CD4-positive, alpha-beta memory T cell (primary cell): ENCODE measurements around the gene ELMO1. TPM values are rescaled to one million over a fixed set of nuclear protein-coding genes. Genes with fewer than 3 reads are reported as not detected.

Source experiments
- CTCF ChIA-PET: fragments of 350-600 bp; sonication (Branson Sonifier 250); formaldehyde crosslinking; loops from one replicate; lab custom pipeline; 2021; ENCODE audit warnings: inconsistent platforms; ENCODE audit not compliant: partially characterized antibody; lab: Charles Lee
- POLR2A ChIA-PET: fragments of 350-600 bp; sonication (Branson Sonifier 250); formaldehyde crosslinking; loops from one replicate; lab custom pipeline; 2021; ENCODE audit not compliant: partially characterized antibody; lab: Charles Lee
- DNase-seq, 5 donors: peaks; one replicate each; pipeline versions ENCODE4 v3.0.0 to v3.0.0-alpha.2; 2020 to 2022; ENCODE audit warnings: mixed read lengths in 1 of 5
- H3K27ac ChIP-seq: one replicate; pipeline ENCODE4 v1.7.0; 2013; ENCODE audit warnings: low read depth, low read length
- H3K27me3 ChIP-seq: 2 replicates; pipeline ENCODE4 v1.7.0; 2013; ENCODE audit warnings: mild to moderate bottlenecking, low read length, moderate library complexity; ENCODE audit not compliant: insufficient read depth
- H3K36me3 ChIP-seq: 2 replicates; pipeline ENCODE4 v1.7.0; 2013; ENCODE audit warnings: mild to moderate bottlenecking, low read length, moderate library complexity; ENCODE audit not compliant: insufficient read depth
- H3K4me1 ChIP-seq: 2 replicates; pipeline ENCODE4 v1.7.0; 2013; ENCODE audit warnings: mild to moderate bottlenecking, low read length, moderate library complexity; ENCODE audit not compliant: insufficient read depth
- H3K4me3 ChIP-seq, 2 donors: one replicate each; pipeline ENCODE4 v1.7.0; 2013; ENCODE audit warnings: low read length in 2 of 2, mild to moderate bottlenecking in 1 of 2
- H3K9me3 ChIP-seq, 2 donors: one replicate each; pipeline ENCODE4 v1.7.0; 2013; ENCODE audit warnings: low read length in 2 of 2, control low read depth in 1 of 2; ENCODE audit not compliant: control insufficient read depth in 1 of 2
- H3K27ac Mint-ChIP-seq, 7 donors: one replicate each; pipeline ENCODE4 v1.8.0; 2020 to 2021; ENCODE audit warnings: mixed read lengths in 7 of 7, mild to moderate bottlenecking in 6 of 7, inconsistent platforms in 3 of 7, moderate library complexity in 3 of 7
- H3K27me3 Mint-ChIP-seq, 2 donors: one replicate each; pipeline ENCODE4 v1.8.0; 2020 to 2021; ENCODE audit warnings: mixed read lengths in 2 of 2
- H3K36me3 Mint-ChIP-seq, 2 donors: one replicate each; pipeline ENCODE4 v1.8.0; 2020 to 2021; ENCODE audit warnings: mixed read lengths in 2 of 2, inconsistent platforms in 1 of 2, mild to moderate bottlenecking in 1 of 2
- H3K4me1 Mint-ChIP-seq, 4 donors: one replicate each; pipeline ENCODE4 v1.8.0; 2020 to 2021; ENCODE audit warnings: mixed read lengths in 4 of 4, mild to moderate bottlenecking in 1 of 4
- H3K4me3 Mint-ChIP-seq, 8 donors: one replicate each; pipeline ENCODE4 v1.8.0; 2020 to 2021; ENCODE audit warnings: mixed read lengths in 8 of 8, mild to moderate bottlenecking in 7 of 8, moderate library complexity in 6 of 8, inconsistent platforms in 3 of 8
- H3K9me3 Mint-ChIP-seq, 8 donors: one replicate each; pipeline ENCODE4 v1.8.0; 2020 to 2021; ENCODE audit warnings: mixed read lengths in 8 of 8, mild to moderate bottlenecking in 5 of 8, inconsistent platforms in 3 of 8, moderate library complexity in 1 of 8
- intact Hi-C: fragments of 100-400 bp; cut with micrococcal nuclease; formaldehyde crosslinking; loops from one replicate; pipeline ENCODE4 v1.15.1; 2023
- polyA plus RNA-seq, 2 donors: library from polyadenylated mRNA; unstranded; fragments of 300-500 nt; fragmentation: Illumina TruSeq; gene quantifications; one replicate each; pipeline ENCODE4 v1.2.3, GENCODE V29; 2021
- total RNA-seq, 2 experiments: library from RNA; stranded (reverse); gene quantifications; one replicate each; pipeline ENCODE4 v1.2.3, GENCODE V29; 2021

The ELMO1 gene
- total and polyA plus RNA-seq, 4 experiments from 2014 or later = 45.1 to 131 (median 111) TPM

DNA sequence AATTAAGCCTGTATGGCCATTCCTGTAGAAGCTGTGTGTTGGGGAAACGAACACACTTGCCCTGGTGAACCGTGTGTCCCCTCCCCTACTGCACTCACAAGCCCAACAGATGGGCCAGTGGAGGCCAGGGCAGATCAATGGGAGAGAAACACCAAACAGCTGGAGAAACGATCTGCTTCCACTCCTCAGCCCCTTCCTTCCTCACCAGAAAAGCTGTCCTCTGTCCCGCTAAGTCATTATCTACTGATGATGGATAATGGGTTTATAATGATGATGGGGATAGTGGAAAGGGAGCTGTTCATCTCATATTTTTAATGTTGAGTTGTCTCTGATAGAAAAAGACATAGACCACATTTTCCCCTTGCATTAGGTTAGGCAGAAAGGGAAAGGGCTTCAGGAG lies 99.7 kb downstream of the ELMO1 start:
- Histone ChIP-seq H3K4me1 (peaks cover 68% of the 10 kb centered on the region), H3K36me3 (no peaks in the 10 kb centered on the region), H3K27ac (no peak overlapping the region), H3K27me3 (no peaks in the 10 kb centered on the region), H3K4me3 (no peak overlapping the region), H3K9me3 (no peaks in the 10 kb centered on the region)
- Mint-ChIP-seq H3K4me3 (peak overlapping the region in 1 of 8 donors; percentile 9), H3K27ac (peak overlapping the region in 5 of 7 donors; percentile 24 to 73 (median 49)), H3K9me3 (no peaks in the 10 kb centered on the region), H3K27me3 (no peaks in the 10 kb centered on the region), H3K4me1 (peaks cover 54 to 92% (median 72%) of the 10 kb centered on the region in 4 donors), H3K36me3 (peaks cover 0 to 7% of the 10 kb centered on the region in 2 donors)
- CTCF ChIA-PET = interaction anchor here (0.8 to 2.5 kb wide), 4 partner anchors 15 to 148 kb away, joined by 3 to 14 read pairs (median 7); no protein-coding TSS in a partner anchor
- no peak for DNase-seq
- POLR2A ChIA-PET = interaction anchor here (1.1 to 1.5 kb wide), 2 partner anchors 64 to 99 kb away, joined by 3 to 4 read pairs; no protein-coding TSS in a partner anchor
- intact Hi-C loops = no loop called here

DNA sequence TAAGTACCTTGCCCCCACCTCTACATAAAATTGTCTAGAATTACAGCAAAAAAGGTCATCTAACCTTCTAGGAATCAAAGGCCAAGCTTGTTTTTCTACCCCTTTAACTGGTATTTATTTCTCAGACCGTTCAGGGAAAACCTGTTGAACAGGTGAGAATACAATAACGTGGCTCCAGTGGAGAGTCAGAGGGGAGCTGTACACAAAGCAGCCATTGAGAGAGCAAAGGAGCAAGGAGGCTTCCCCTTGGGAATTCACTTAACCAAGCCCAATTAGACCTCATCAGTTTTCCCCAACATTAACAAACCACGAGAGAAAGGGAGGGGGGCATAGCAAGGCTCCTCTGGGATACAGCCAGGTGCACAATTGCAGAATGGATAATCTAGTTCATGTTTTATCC lies 101.9 kb downstream of the ELMO1 start:
- intact Hi-C loops = no loop called here
- peak overlapping the region in 5 of 7 donors; percentile 48 to 85 (median 73) for H3K27ac Mint-ChIP-seq
- POLR2A ChIA-PET = interaction anchor here (1.1 to 2.5 kb wide), 3 partner anchors 11 to 101 kb away, joined by 3 to 10 read pairs (median 3); no protein-coding TSS in a partner anchor

DNA sequence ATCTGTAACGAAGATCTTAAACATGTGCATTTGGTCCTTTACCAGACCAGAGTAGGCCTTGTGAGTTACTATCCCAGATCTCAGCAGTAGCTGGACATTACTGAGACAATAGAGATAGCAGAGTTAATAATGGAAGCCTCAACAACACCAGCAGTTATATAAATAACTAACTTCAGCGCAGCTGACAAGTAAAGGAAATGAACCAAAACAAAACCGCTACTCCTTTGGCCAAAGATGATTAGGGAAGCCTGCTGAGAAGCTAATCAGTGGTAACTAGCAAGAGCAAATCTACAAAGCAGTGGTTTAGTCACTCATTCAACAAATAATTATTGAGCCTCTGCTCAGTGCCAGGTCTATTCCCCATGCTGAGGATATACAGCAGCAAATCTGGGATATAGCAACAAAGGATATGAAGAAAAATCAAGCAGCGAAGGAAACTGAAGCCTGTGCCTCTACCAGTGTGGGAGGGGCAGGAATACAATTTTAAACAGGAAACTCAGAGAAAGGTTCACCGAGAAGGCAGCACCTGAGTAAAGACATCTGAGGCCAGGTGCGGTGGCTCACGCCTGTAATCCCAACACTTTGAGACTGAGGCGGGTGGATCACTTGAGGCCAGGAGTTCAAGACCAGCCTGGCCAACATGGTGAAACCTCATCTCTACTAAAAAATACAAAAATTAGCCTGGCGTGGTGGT lies 103.6 kb downstream of the ELMO1 start:
- DNase-seq = peak in 2 of 5 donors; percentile 31 to 36
- peaks cover 3 to 14% of the 10 kb centered on the region in 2 donors for H3K36me3 Mint-ChIP-seq
- Histone ChIP-seq H3K36me3 (no peaks in the 10 kb centered on the region), H3K4me3 (no peak overlapping the region), H3K27ac (peak overlapping the region; percentile 17), H3K27me3 (no peaks in the 10 kb centered on the region), H3K9me3 (no peaks in the 10 kb centered on the region), H3K4me1 (peaks cover 72% of the 10 kb centered on the region)
- H3K27me3 Mint-ChIP-seq = no peaks in the 10 kb centered on the region
- H3K4me3 Mint-ChIP-seq = peak overlapping the region in 7 of 8 donors; percentile 26 to 78 (median 63)
- intact Hi-C loops = no loop called here
- CTCF ChIA-PET = interaction anchor here (1.3 to 6.8 kb wide), 6 partner anchors 8 to 103 kb away, joined by 3 to 64 read pairs (median 8); partner anchors contain the start of gene ELMO1
- H3K9me3 Mint-ChIP-seq = no peaks in the 10 kb centered on the region
- peaks cover 54 to 89% (median 73%) of the 10 kb centered on the region in 4 donors for H3K4me1 Mint-ChIP-seq
- POLR2A ChIA-PET = interaction anchor here (0.8 to 5.3 kb wide), 7 partner anchors 8 to 104 kb away, joined by 3 to 62 read pairs (median 6); partner anchors contain the start of gene ELMO1
- H3K27ac Mint-ChIP-seq = peak overlapping the region; percentile 77 to 95 (median 92)

More for the DNA sequence above, 101.9 kb downstream of the ELMO1 start:
- DNase-seq = no peak
- H3K4me1 ChIP-seq = peaks cover 72% of the 10 kb centered on the region
- Mint-ChIP-seq H3K4me1 (peaks cover 52 to 89% (median 70%) of the 10 kb centered on the region in 4 donors), H3K4me3 (no peak overlapping the region), H3K27me3 (no peaks in the 10 kb centered on the region), H3K9me3 (no peaks in the 10 kb centered on the region), H3K36me3 (peaks cover 0 to 10% of the 10 kb centered on the region in 2 donors)
- H3K9me3 ChIP-seq = no peaks in the 10 kb centered on the region
- no peaks in the 10 kb centered on the region for H3K36me3 ChIP-seq
- no peak overlapping the region for H3K4me3 ChIP-seq
- CTCF ChIA-PET = interaction anchor here (1.0 to 1.4 kb wide), 3 partner anchors 62 to 102 kb away, joined by 3 to 9 read pairs (median 3); no protein-coding TSS in a partner anchor
- no peak overlapping the region for H3K27ac ChIP-seq
- H3K27me3 ChIP-seq = no peaks in the 10 kb centered on the region

DNA sequence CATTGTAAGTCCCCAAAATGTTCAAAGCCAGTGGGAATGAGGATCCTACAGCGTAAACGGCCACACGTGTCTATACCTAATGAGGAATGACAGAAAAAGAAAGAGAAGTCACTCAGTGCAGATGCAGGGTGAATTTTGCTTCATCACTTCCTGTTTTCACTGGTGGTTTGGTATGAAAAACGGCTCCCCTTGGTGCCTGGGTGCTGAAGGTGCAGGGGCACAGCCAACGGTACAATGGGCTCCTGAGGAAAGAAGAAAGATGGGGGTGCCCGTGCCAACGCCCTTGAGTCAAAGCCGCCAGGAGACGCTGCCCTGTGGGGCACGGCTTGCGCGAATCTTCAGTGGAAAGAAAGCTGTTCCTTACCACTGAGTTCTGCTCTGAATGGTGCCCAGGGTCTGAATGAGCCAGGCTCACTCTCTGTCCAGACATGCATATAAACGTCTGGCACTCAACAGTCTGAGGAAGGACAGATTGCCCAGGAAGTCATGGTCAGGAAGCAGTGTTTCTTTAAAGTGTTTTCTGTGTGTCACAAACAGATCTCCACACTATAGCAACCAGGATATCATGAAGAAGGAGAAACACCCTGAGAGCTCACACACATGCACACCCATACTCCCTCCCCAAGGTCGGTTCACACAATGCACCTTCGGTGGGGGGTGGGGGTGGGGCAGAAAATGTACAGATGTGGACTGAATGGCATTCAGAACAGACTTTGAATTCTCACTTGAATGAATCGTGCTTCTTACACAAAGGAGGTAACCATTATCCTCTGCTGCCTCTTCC lies 105.8 kb downstream of the ELMO1 start:
- POLR2A ChIA-PET = interaction anchor here (1.2 to 5.3 kb wide), 12 partner anchors 8 to 108 kb away, joined by 3 to 62 read pairs (median 6); partner anchors contain the start of gene ELMO1
- intact Hi-C loops = loop anchor here (1.0 to 2.0 kb wide), 5 partner anchors 10 to 134 kb away; no protein-coding TSS in a partner anchor
- H3K4me3 ChIP-seq = peak overlapping the region; percentile 39 to 70
- H3K27me3 ChIP-seq = no peaks in the 10 kb centered on the region
- peak overlapping the region; percentile 75 for H3K27ac ChIP-seq
- H3K36me3 ChIP-seq = no peaks in the 10 kb centered on the region
- H3K27ac Mint-ChIP-seq = peak overlapping the region; percentile 92 to 98 (median 98)
- peak overlapping the region; percentile 92 to 99 (median 96) for H3K4me3 Mint-ChIP-seq
- no peaks in the 10 kb centered on the region for H3K9me3 Mint-ChIP-seq
- CTCF ChIA-PET = interaction anchor here (0.7 to 6.8 kb wide), 20 partner anchors 9 to 165 kb away, joined by 3 to 64 read pairs (median 4); partner anchors contain the start of gene ELMO1
- peaks cover 90% of the 10 kb centered on the region for H3K4me1 ChIP-seq
- peaks cover 54 to 89% (median 74%) of the 10 kb centered on the region in 4 donors for H3K4me1 Mint-ChIP-seq
- H3K9me3 ChIP-seq = no peaks in the 10 kb centered on the region
- no peaks in the 10 kb centered on the region for H3K27me3 Mint-ChIP-seq
- DNase-seq = peak; percentile 75 to 89 (median 79)
- peaks cover 11 to 30% of the 10 kb centered on the region in 2 donors for H3K36me3 Mint-ChIP-seq

DNA sequence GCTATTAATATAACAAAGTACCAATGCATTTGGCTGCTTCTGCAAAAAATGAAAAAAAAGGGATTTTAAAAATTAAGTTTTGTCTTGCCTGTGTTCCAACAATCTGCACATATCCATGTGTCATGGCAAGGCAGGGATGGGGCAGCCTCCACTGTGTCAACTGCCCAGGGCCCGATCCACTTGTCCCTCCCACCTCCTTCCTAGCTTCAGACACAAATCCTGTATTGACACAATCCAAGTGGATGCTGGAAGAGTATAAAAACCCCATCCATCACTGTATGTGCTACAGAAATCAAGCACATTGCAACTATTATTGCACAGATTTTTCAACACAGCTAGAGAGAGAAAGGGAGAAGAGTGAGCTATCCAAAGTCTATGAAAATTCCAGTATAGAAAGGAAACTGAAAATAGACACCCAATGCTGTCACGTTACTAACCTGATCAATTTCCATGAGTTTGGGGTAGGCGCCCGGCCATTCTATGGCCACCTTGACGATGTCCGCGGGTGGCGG lies 106.4 kb downstream of the ELMO1 start:
- Mint-ChIP-seq H3K27me3 (no peaks in the 10 kb centered on the region), H3K4me3 (peak overlapping the region; percentile 92 to 99 (median 96)), H3K9me3 (no peaks in the 10 kb centered on the region), H3K36me3 (peaks cover 17 to 36% of the 10 kb centered on the region in 2 donors), H3K4me1 (peaks cover 52 to 89% (median 73%) of the 10 kb centered on the region in 4 donors), H3K27ac (peak overlapping the region; percentile 92 to 98 (median 98))
- no peaks in the 10 kb centered on the region for H3K36me3 ChIP-seq
- no peaks in the 10 kb centered on the region for H3K9me3 ChIP-seq
- intact Hi-C loops = loop anchor here (1.0 to 2.0 kb wide), 5 partner anchors 11 to 133 kb away; no protein-coding TSS in a partner anchor
- POLR2A ChIA-PET = interaction anchor here (0.7 to 5.3 kb wide), 16 partner anchors 8 to 108 kb away, joined by 3 to 62 read pairs (median 4); partner anchors contain the start of gene ELMO1
- peaks cover 96% of the 10 kb centered on the region for H3K4me1 ChIP-seq
- DNase-seq = no peak
- H3K27me3 ChIP-seq = no peaks in the 10 kb centered on the region
- peak overlapping the region; percentile 75 for H3K27ac ChIP-seq
- peak overlapping the region; percentile 39 to 70 for H3K4me3 ChIP-seq
- CTCF ChIA-PET = interaction anchor here (0.9 to 6.8 kb wide), 18 partner anchors 8 to 165 kb away, joined by 3 to 64 read pairs (median 4); partner anchors contain the start of gene ELMO1

DNA sequence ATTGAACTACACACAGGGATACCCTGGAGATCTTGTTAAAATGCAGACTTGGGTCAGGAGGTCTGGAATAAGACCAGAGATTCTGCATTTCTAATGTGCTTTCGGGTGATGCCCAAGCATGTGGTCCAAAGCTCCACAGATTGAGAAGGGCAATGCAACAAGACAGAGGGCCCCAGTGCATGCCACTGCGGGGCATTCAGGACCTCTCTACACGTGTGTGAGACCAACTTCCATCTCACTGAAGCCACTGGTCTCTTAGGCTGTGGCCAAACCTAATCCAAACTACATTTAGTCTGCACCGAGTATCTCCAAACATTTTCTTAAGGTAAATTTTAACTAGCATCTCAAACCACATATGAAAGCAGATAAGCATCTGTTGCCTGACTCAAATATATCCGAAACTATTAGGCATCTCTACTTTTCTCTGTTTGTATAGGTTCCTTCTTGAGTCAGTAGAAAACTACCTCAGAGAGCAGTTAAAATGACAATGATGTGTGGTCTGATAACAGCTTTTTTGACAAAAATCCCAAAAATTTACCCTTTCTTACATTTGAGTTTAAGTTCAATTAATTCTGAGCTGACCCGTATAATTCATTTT lies 107.5 kb downstream of the ELMO1 start:
- intact Hi-C loops = no loop called here
- Mint-ChIP-seq H3K4me3 (peak overlapping the region; percentile 92 to 99 (median 96)), H3K4me1 (peaks cover 58 to 93% (median 77%) of the 10 kb centered on the region in 4 donors), H3K27ac (peak overlapping the region; percentile 64 to 98 (median 97)), H3K27me3 (no peaks in the 10 kb centered on the region), H3K36me3 (peaks cover 28 to 42% of the 10 kb centered on the region in 2 donors), H3K9me3 (peaks cover 0 to 3% (median 0%) of the 10 kb centered on the region in 8 donors)
- ChIA-PET POLR2A (interaction anchor here (0.5 to 5.3 kb wide), 8 partner anchors 10 to 132 kb away, joined by 3 to 62 read pairs (median 7); partner anchors contain the start of gene ELMO1), CTCF (interaction anchor here (0.8 to 6.8 kb wide), 10 partner anchors 10 to 154 kb away, joined by 3 to 64 read pairs (median 8); partner anchors contain the start of gene ELMO1)
- Histone ChIP-seq H3K4me3 (peak overlapping the region; percentile 42 to 70), H3K27ac (peak overlapping the region; percentile 22), H3K9me3 (no peaks in the 10 kb centered on the region), H3K4me1 (peaks cover 93% of the 10 kb centered on the region), H3K36me3 (no peaks in the 10 kb centered on the region), H3K27me3 (no peaks in the 10 kb centered on the region)
- DNase-seq = no peak
